ENCODE data around the gene SLC38A5. TPM values are rescaled to one million over a fixed set of nuclear protein-coding genes. Genes with fewer than 3 reads are reported as not detected.

SLC38A5 gene
- total and polyA plus RNA-seq, 7 donors = 0.34 to 1.7 (median 0.98) TPM

DNA sequence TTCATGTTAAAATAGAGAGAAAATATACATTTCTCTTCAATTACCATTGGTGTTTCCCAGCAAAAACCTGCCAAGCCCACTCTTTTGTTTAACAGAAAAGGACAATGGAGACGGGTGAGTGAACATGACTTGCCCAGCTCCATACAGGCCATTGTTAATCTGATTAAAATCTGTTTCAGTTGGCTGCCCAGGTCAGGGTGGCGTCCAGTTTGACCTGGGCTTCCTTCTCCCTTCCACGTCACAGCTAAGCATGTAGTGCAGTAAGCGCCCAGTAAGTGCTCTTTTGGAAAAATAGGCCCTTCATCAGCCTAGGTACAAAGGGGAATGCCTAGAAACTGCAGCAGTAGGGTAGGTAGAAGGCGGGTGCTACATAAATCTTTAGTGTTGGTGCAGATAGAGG is 37.2 kb upstream of the SLC38A5 start:
- intact Hi-C loops (cut with DNase I) = no loop called here
- Histone ChIP-seq H3K27me3 (ENCODE audit: insufficient read depth in 3 of 3, low read length in 2 of 3) (peaks cover 0 to 3% (median 0%) of the 10 kb centered on the region in 3 donors), H3K36me3 (ENCODE audit: insufficient read depth in 1 of 2, low read depth in 1 of 2) (no peaks in the 10 kb centered on the region), H3K4me3 (no peak overlapping the region), H3K9me3 (no peaks in the 10 kb centered on the region), H3K4me1 (no peaks in the 10 kb centered on the region), H3K27ac (no peak overlapping the region)
- no peak for TF ChIP-seq CTCF (IDR thresholded peaks at IDR 0.05)
- no peak for DNase-seq
- 78 to 86% (median 83%) methylated on average over 5 of the region's 5 CpGs for whole genome bisulfite sequencing, 3 donors
- ATAC-seq = no peak

GRCh38 chrX:48505481-48505880 is 35.4 kb upstream of the SLC38A5 start:
- Histone ChIP-seq H3K27ac (no peak overlapping the region), H3K9me3 (no peaks in the 10 kb centered on the region), H3K4me3 (no peak overlapping the region), H3K36me3 (ENCODE audit: insufficient read depth in 1 of 2, low read depth in 1 of 2) (no peaks in the 10 kb centered on the region), H3K27me3 (ENCODE audit: insufficient read depth in 3 of 3, low read length in 2 of 3) (no peaks in the 10 kb centered on the region), H3K4me1 (no peaks in the 10 kb centered on the region)
- ATAC-seq = no peak
- DNase-seq = no peak
- WGBS, 3 donors = 69 to 89% (median 83%) methylated on average over 5 of the region's 5 CpGs
- no peak for TF ChIP-seq CTCF (IDR thresholded peaks at IDR 0.05)
- intact Hi-C loops (cut with DNase I) = no loop called here

DNA sequence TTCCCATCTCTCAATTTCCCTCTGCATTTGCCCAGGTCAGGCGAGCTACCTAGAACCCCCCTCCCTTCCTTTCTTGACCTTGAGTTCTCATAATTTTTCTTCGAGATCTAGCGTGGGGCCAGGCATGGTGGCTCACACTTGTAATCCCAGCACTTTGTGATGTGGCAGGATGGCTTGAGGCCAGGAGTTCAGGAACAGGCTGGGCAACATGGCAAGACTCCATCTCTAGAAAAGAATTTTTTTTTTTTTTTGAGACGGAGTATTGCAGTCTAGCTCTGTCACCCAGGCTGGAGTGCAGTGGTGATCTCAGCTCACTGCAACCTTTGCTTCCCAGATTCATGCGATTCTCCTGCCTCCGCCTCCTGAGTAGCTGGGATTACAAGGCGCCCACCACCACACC is 34.2 kb upstream of the SLC38A5 start:
- no peak for ATAC-seq
- 63 to 72% (median 65%) methylated on average over 7 of the region's 7 CpGs for WGBS, 3 donors
- H3K27me3 ChIP-seq (ENCODE audit: insufficient read depth in 3 of 3, low read length in 2 of 3) = no peaks in the 10 kb centered on the region
- no peak for DNase-seq
- no peaks in the 10 kb centered on the region for H3K4me1 ChIP-seq
- H3K27ac ChIP-seq = no peak overlapping the region
- H3K4me3 ChIP-seq = no peak overlapping the region
- intact Hi-C loops (cut with DNase I) = no loop called here
- no peaks in the 10 kb centered on the region for H3K9me3 ChIP-seq
- no peaks in the 10 kb centered on the region for H3K36me3 ChIP-seq (ENCODE audit: insufficient read depth in 1 of 2, low read depth in 1 of 2)
- no peak for TF ChIP-seq CTCF (IDR thresholded peaks at IDR 0.05)

DNA sequence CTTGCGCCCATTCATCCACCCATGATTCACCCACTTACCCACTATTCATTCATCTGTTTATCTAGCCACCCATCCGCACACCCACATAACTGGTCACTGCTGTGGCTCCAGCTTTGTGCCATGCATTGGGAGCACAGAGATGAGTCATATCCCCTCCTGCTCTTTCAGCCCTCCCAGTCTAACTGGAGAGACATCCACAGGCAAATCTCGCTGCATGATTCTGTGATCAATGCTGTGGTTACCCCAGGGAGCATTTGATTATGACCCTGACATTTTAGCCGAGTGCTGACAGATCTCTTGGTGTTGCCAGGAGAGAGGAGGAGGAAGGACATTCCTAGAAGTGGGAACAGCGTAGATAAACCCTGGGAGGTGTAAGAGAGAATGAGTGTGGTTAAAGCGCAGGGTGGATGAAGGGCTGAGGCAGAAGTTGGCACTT is 28.3 kb upstream of the SLC38A5 start:
- Histone ChIP-seq H3K4me3 (no peak overlapping the region), H3K27ac (no peak overlapping the region), H3K36me3 (ENCODE audit: insufficient read depth in 1 of 2, low read depth in 1 of 2) (no peaks in the 10 kb centered on the region), H3K9me3 (no peaks in the 10 kb centered on the region), H3K4me1 (no peaks in the 10 kb centered on the region), H3K27me3 (ENCODE audit: insufficient read depth in 3 of 3, low read length in 2 of 3) (peaks cover 0 to 6% (median 0%) of the 10 kb centered on the region in 3 donors)
- TF ChIP-seq CTCF (IDR thresholded peaks at IDR 0.05) = no peak
- ATAC-seq = no peak
- 64 to 73% (median 72%) methylated on average over 6 of the region's 6 CpGs for WGBS, 3 donors
- intact Hi-C loops (cut with DNase I) = no loop called here
- DNase-seq = no peak

DNA sequence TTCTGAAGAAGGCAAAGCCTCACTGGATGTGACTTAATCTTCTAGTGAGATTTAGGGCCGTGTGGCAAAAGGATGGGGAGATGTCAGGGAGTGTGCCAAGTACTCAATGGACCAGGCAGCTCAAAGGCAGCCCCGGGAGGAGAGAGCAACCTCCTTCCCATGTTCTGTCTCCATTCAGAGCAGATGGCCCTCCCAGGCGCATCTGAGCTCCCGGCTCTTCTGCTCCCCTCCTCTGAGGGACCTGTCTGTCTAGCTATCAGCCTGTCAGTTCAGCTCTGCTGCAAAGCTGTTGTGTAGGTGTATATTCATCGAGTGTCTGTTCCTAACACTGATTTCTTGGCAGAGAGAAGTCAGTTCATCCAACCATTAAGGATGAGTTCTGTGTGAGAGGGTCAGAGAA is 27.8 kb upstream of the SLC38A5 start:
- peaks cover 0 to 7% (median 0%) of the 10 kb centered on the region in 3 donors for H3K27me3 ChIP-seq (ENCODE audit: insufficient read depth in 3 of 3, low read length in 2 of 3)
- H3K36me3 ChIP-seq (ENCODE audit: insufficient read depth in 1 of 2, low read depth in 1 of 2) = no peaks in the 10 kb centered on the region
- H3K4me1 ChIP-seq = no peaks in the 10 kb centered on the region
- no peak for ATAC-seq
- no peak overlapping the region for H3K4me3 ChIP-seq
- no peaks in the 10 kb centered on the region for H3K9me3 ChIP-seq
- DNase-seq = no peak
- WGBS, 3 donors = 59 to 71% (median 64%) methylated on average over 5 of the region's 5 CpGs
- no peak overlapping the region for H3K27ac ChIP-seq
- intact Hi-C loops (cut with DNase I) = no loop called here
- no peak for TF ChIP-seq CTCF (IDR thresholded peaks at IDR 0.05)
